ENCODE data around the gene RAB3A.
A peak's percentile ranks its signal among the peaks of the same experiment; 100 is the strongest.
"Not testable (repeated sequence)": the region's sequence is repeated elsewhere in the genome, so short reads cannot be mapped to it uniquely, and the experiment has no call there.

The RAB3A gene

DNA sequence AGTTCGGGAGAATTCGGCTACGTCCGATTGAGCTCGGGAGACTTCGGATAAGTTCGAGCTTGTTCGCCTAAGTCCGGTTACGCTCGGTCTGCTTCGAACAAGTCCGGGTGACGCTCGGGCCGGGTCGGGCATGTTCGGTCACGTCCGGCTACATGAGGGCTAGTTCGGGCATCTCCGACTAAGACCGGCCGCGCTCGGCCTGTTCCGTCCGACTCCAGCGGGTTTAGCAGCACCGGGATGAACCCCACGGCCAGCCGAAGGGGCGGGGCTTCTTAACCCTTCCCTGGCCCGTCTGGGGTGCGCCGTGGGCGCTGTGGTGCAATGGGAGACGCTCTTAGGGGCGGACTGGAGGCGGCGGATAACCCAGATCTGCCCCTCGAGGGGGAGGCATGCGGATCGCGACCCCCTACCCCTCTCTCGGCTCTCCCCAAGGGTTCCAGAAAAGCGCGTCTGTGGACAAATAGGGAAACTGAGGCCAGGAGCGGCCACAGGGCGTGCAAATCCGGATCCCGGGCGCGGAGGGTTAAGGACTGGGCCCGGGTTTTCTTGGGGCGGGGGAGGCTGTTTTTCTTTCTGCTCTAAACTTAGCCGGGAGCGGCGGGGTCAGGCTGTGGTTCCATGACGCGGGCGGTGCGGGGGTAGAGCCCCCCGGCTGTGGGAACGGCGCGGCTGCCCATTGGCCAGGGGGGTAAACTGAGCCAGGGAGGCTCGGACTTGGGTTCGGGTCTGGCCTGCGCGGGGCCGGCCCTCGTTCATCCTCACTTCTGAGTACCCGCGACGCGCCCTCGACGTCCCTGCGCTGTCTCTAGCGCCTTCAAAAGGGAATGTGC, 20.9 kb upstream of the RAB3A start:
- DNase-seq (ENCODE audit: extremely low read depth in 1 of 2, low read depth in 1 of 2) = peak; percentile 87 to 95

DNA sequence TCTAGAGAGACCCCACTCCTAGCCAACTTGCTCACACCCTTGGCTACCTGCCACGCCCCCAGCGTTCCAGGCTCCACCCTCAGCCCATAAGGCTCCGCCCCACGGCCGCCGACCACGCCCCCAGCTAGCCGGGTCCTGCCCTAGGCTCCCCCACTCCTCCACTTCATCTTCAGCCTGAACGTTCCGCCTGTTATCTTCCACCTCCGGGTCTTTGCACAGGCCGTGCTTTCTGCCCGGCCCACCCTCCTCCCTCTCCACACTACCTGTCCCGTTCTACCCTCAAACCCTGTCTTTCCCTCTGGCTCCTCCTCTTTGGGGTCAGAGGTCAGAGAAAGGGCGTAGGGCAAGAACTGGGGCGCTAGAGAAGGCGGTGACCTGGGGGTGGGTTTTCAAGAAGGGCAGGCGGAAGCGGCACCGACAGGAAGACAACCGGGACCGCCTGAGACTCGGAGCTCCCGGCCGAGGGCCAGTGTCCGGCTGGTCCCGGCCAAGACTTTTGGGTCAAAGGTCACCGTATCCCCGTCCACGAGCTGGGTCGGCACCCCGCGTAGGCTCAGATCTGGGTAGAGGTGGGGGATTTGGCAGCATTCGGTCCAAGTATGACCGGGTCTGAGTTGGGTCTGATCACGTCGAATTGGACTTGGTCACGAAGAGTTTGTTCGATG, 20.1 kb upstream of the RAB3A start:
- DNase-seq (ENCODE audit: extremely low read depth in 1 of 2, low read depth in 1 of 2) = no peak

DNA sequence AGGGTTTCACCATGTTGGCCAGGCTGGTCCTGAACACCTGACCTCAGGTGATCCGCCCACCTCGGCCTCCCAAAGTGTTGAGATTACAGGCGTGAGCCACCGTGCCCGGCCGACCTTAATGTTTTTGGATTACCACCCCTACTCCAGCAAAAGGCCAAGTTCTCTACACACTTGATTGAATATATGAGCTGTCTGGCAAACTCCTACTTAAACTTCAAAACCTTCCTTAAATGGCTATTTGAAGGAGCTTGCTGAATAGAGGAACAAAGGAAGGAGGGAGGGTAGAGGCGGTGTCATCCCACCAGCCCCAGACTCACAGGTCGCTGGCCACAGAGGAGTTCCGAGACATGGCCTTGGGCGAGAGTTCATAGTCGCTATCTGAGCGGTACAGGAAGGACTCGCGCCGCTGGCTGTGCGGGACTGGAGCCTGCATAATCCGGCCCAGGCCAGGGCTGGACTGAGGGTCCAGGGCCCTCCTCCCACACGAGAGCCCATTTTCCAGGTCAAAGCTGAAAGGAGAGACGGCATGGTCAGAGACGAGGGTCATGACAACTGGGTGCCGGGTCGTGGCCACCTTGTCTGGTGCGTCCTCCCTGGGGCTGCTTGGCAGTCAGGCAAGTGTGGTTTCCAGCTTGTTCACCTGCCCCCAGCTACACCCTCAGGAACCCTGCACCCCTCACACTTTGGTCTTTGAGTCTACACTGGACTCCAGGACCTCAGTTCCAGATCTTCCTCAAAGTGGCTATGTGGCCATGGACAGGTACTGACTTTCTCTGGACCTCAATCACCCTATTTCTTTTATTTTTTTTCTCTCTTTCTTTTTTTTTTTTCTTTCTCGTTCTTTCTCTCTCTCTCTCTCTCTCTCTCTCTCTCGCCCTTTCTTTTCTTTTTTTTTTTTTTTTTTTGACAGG, 18.2 kb upstream of the RAB3A start:
- DNase-seq (ENCODE audit: extremely low read depth in 1 of 2, low read depth in 1 of 2) = no peak

DNA sequence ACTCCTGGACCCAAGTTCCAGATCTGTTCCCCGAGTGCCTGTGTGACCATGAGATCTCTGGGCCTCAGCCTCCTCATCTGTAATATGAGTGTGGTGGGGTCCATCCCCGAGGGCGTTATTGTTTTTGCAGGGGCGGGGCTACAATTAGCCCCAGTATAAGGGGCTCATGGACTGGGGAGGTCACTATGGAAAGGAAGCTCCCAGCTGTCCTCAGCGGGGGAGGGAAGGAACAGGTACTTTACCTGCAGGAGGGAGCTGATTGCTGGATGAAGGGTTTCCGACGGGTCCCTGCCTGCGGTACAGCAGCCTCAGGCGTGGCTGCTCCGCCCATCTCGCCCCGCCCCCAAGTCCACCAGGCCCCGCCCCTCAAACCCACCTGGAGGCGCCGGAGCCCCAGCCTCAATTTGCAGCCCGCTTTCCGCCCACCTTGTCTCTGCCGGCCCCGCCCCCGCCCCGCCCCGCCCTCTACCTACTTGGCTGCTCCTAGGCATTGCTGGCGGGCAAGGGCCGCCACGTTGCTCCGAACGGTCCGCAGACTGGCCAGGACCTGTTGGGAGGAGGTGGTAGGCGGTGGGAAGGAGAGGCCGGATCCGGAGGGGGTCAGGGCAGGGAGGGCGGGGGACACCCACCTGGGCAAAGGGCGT, 16.9 kb upstream of the RAB3A start:
- no peak for DNase-seq (ENCODE audit: extremely low read depth in 1 of 2, low read depth in 1 of 2)

DNA sequence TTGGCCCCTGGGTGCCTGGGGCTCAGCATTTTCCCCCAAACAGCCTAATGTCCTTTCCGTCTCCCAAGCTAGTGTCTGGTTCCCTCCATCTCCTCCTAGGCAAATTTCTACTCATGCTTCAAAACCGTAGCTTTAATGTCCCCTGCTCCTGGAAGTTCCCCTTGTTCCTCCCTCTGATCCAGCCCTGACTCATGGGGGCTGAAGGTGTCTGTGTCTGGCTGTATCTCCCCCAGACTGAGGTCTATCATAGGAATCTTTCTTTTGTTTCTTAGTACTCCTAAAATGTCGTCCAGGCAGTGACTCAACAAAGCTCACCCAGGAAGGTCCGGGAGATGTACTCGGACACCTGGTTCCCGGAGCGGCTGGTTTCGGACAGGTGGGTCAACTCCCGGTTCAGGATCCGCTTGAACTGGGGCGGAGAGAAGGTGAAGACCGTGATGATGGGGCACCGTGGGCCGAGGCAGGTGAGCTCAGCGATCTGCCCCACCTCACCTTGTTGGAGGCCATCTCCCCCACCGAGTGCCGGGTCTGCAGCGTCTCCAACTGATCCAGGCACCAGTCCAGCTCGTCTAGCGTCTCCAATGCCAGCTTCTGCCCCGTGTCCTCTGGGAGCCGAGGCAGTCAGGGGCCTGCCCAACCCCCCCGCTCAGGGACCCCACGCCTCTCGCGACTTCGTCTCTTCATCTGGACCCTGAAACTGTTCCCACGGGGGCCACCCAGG, 16.2 kb upstream of the RAB3A start:
- DNase-seq (ENCODE audit: extremely low read depth in 1 of 2, low read depth in 1 of 2) = no peak

DNA sequence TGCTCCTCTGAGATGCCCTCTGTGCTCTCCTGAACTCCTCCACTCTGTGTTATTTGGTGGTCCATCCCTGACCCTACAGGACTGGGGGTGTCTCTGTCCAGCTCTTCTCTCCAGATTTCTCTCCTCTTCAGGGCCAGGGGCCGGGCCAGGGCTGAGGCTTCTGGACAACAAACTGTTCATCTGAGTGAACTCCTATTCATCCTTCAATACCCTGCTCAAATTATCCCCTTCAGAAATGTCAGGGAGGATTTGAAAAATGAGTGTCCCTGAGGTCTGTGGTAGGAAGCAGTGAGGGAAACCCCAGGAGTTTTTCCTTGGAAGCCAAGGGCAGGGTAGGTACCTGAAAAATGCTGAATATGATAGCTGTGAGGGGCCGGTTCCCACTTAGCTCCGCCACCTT, 14.8 kb upstream of the RAB3A start:
- DNase-seq (ENCODE audit: extremely low read depth in 1 of 2, low read depth in 1 of 2) = no peak

DNA sequence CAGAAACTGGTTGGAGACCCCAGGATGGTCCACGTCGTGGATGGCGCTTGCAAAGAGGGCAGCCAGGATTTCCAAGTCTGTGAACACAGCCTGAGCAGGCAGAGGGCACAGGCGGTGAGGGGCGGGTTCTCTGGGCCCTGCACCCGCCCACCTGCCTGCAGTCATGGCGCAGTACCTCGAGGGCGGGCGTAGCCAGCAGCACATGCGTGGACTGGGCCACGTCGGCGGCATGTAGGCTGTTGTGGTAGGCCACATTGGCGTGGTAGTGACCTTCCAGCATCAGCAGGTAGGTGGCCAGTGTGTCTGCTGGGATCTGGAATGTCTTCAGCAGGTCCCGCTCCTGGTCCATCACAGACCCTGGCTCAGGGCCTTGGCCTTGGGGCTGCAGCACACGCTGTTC, 14.3 kb upstream of the RAB3A start:
- DNase-seq (ENCODE audit: extremely low read depth in 1 of 2, low read depth in 1 of 2) = no peak

DNA sequence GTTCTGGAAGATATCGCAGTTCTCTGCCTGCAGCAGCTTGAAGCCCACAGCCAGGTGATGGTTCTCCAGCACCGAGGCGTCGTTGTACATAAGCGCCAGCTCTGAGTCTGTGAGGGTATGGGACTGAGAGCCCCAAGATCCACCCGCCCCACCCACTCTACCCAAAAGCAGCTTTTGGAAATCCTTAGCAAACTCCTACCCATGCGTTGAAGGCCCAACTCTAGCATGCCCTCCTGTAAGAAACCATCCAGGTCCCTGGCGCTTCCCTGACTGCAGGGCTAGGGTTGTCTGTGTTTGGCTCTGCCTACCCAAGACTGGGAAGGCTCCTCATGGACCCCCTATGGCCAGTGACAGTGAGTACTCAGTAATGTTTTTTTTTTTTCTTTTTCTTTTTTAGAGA, 12.9 kb upstream of the RAB3A start:
- no peak for DNase-seq (ENCODE audit: extremely low read depth in 1 of 2, low read depth in 1 of 2)

DNA sequence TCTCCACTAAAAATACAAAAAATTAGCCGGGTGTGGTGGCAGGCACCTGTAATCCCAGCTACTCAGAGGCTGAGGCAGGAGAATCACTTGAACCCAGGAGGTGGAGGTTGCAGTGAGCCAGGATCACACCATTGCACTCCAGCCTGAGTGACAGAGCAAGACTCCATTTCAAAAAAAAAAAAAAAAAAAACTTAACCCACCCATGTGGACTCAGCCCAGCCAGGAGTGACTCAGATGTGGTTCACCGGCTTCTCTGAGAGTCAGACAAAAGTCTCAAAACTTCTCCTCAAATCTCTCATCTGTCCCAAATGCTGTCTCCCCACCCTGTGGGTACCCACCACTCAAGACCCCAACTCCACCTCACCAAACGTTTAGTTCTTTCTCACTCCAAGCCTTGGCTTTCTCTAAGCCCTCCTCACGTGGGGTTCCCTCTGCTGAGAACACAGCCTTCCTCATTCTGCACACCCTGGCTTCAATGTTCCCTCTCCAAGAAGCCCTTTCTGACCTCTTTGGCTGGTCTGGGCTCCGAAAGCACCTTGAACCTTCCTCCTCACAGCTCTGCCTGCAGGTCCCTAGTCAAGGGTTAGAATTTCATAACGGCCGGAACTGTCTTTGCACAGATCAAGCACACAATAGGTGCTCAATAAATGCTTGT, 11.1 kb upstream of the RAB3A start:
- DNase-seq (ENCODE audit: extremely low read depth in 1 of 2, low read depth in 1 of 2) = no peak

DNA sequence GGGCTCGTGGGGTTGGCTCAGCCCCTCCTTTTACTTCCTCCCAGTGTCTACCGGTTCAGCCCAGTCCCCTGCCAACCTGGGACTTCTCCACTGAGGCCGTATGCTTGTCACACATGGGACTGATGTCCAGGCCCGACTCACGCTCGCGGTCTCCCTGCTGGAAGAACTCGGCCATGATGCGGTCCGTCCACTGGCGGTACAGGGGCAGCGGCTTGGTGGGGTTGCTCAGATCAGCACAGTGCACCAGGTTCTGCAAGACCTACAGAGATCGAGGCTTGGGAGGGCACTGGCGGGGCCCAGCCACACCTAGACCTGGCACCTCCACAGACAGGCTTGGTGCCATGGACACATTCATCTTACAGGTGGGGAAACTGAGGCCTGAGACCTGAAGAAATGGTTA, 7.8 kb upstream of the RAB3A start:
- no peak for DNase-seq (ENCODE audit: extremely low read depth in 1 of 2, low read depth in 1 of 2)

DNA sequence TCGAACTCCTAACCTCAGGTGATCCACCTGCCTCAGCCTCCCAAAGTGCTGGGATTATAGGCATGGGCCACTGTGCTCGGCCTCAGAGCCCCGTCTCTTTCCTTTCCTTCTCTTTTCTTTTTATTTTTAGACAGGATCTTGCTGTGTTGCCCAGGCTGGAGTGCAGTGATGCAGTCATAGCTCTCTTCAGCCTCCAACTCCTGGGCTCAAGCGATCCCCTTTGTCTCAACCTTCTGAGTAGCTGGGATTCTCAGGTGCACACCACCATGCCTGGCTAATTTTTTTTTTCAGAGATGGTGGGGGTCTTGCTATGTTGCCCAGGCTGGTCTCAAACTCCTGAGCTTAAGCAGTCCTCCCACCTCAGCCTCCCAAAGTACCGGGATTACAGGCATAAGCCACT, 6.1 kb upstream of the RAB3A start:
- not testable (repeated sequence) for DNase-seq (ENCODE audit: extremely low read depth in 1 of 2, low read depth in 1 of 2)

DNA sequence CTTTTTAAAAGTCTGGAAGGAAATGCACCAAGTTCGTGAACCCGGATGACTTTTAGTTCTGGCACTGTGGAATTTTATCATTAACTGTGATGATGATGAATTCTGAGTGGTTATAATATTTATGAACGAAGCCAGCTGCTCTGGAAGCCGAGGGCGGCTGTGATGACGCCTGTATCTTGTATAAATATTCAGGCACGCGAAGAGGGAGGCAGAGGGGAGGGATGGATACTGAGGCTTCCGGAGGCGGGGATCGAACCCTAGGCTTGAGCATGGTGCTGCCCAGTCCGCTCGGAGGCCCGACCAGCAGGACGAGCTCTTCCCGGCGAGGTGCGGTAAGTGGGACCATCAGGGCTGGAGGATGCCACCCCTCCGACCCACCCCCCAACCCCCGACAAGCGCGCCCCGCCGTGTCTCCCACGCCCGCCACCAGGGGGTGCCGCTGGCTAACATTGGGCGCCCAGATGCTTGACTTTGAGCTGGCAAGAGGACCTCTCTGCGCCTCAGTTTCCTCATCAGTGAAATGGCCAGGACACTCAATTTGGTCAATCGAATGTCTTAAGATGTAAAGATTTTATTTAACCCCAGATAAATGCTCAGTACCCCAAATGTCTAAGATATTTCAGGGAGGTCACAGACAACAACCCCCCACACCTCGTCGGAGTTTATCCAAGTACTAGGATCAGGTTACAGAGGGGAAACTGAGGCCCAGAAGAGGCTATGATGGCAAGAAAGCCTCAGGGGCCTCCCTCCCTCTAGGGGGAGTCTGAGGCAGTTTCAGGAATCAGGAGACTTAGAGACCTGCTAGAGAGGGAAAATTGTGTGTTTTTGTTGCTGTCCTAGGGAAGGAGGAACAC, 4.5 kb upstream of the RAB3A start:
- no peak for DNase-seq (ENCODE audit: extremely low read depth in 1 of 2, low read depth in 1 of 2)

DNA sequence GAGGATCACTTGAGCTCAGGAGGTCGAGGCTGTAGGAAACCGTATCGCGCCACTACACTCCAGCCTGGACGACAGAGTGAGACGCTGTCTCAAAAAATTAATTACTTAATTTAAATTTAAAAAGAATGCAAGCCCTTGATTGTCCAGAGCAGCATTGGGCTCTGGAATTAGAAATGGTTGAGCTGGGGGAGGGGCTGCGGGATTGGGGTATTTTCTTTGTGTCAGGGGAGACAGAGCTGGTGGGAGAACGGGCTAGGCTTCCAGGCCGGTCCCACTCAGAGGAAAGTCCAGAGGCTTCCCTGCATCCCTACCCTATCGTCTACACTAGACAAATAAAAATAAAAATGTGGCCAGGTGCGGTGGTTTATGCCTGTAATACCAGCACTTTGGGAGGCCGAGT, 2.2 kb upstream of the RAB3A start:
- no peak for DNase-seq (ENCODE audit: extremely low read depth in 1 of 2, low read depth in 1 of 2)

DNA sequence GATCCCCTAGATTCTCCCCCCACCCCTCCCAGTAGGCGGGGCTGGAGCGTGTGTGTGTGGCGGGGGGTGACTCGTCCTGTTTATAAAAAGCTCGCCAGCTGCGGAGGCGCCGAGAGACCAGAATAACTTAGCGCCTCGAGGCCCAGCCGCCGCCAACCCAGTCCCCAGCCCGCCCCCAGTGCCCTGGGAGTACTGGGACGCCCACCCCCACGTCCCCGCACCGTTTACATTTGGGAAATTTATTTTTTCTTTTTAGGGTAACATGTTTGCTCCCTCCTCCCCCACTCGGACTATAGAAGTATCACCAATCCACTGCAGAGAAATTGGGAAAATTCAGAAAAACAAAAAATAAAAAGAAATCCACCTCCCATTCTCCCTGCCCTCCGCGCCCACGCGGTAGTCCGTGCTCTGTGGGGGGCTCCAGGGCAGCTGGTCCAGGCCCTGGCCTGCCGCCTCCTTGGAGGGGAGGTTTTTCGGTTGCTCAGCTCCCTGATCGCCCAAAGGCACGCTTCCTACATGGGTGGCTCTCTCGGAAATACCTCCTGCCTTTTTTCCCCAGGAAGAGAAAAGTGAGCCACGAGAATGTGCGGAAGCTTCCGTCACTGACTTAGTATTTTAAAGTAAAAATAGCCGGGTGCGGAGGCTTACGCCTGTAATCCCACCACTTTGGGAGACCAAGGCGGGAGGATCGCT, 1.5 kb upstream of the RAB3A start:
- DNase-seq (ENCODE audit: extremely low read depth in 1 of 2, low read depth in 1 of 2) = no peak

DNA sequence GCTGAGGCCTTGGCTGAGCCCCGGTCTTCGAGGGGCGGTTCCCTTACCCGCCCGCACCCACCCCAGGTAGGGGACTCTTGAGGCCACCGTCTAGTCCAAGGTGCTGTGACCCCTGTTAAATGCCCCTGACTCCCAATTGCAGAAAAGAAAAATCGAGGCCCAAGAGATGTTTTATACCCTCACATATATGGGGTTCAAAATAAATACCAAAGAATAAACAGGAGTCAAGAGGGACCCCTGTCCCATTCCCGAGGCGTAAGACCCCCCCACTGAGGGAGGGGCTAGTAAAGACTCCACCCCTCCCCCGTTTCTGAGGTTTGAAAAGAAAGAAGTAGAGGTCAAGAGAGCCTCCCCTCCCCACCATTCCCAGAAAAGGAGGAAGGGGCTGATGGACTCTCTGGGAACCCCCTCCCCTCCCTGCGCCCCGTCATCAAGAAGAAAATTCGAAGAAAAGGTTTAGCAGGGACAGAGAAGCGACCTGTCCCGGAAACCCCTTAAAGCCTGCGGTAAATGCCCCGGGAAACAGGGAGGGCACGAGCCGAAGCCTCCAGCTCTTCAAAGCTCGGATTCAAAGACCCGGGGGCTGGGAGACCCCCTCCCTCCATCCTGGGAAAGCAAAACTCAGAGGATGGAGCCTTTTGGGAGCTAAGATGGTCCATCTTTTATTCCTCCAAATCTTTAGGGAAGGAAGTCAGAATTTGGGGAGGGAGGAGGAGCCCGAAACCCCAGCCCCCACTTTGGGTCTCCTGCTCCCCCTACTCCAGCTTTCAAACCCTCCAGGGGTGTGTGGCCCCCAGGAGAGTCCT, 755 bp upstream of the RAB3A start:
- DNase-seq (ENCODE audit: extremely low read depth in 1 of 2, low read depth in 1 of 2) = no peak

DNA sequence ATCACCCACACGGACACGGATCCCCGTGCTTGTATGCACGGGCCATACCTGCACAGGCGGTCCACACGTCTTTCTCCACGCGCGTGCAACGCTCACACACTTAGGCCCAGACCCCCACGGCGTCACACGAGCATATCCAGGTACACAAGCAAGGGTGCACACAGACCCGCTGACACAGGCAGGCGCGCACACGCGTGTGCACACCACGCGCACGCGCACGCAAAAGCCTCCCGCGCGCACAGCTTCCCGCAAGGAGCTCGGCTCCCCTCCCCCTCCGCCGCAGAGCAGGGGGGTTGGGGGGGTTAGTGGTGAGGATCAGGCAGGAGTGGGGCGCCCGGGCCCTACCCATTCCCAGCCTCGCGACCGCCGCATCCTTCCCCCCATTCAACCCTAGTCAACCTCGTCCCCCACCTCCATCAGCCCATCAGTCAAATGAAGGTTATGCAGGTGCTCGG, 407 bp downstream of the RAB3A start:
- no peak for DNase-seq (ENCODE audit: extremely low read depth in 1 of 2, low read depth in 1 of 2)

DNA sequence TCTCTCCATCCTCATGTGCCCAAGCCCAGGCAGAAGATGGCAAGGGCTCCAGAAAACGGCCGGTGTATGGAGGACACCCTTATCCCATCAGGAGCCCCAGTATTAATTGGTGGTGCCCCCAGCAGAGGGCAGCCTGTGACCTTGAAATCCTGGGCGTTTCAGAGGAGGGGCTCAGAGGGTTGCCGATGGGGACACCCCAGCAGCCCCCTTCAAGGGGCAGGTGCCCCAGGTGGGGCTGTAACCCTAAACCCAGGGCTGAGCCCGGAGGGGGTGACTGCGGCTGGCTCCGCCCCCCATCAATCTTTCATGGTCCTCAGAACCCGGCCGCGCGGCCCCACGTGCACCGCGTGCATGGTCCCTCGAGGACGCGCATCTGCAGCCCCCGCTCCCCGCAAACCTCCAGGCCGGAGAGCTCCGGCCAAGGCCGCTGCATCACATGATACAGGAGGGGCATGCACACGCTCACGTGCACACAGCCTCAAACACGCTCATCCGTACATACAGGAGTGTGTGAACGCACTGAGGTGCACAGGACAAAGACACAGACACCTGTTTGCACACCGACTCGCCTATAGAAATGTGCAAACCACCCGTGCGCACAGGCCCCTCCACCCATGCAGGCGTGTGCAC, 949 bp downstream of the RAB3A start:
- DNase-seq (ENCODE audit: extremely low read depth in 1 of 2, low read depth in 1 of 2) = no peak

Measured in stimulated activated CD8-positive, alpha-beta memory T cell treated with anti-CD3 and anti-CD28 coated beads, Interleukin-7, amount 100 ng/mL, for 48 hours (primary cell).